ENCODE results near the gene TUBA3D. TPM values are rescaled to one million over a fixed set of nuclear protein-coding genes. Genes with fewer than 3 reads are reported as not detected.
"Not testable (repeated sequence)": the region's sequence is repeated elsewhere in the genome, so short reads cannot be mapped to it uniquely, and the experiment has no call there.

TUBA3D gene
- total and polyA plus RNA-seq, 9 of the 15 experiments (the other 6 are each of a cell fraction or from before 2014, with no cell fraction given), result not detected

DNA sequence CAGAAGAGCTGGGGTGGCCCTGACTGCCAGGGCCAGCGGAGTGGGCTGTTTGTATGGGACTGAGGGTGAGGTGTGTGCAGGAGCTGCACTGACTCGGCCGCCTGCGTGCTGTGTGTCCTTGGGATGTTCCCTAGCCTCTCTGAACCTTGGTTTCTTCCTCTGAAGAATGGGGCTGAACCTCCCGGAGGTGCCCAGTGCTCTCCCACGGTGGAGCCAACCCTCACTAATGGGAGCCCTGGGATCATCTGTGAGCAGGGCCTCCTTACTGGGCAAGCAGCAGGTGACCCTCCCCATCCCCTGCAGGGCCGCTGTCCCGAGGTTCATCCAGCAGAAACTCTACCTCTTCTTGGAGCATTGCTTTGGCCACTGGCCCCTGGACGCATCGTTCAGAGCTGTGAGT, 40.1 kb downstream of the TUBA3D start:
- DNase-seq (ENCODE audit: extremely low read depth in 1 of 4, low spot score in 3 of 4) (peak in 1 of 4 experiments; percentile 3), ATAC-seq (no peak; the same call in 2 of the 3 replicates), FAIRE-seq (no peak)
- H3K4me3 ChIP-seq, result no peak overlapping the region
- no peaks in the 10 kb centered on the region for H3K79me2 ChIP-seq (ENCODE audit: control insufficient read depth, insufficient read depth, low read length)
- WGBS (ENCODE audit: insufficient coverage, low coverage, missing lambda C conversion rate), result 85% methylated on average over 8 of the region's 10 CpGs
- H3K27ac ChIP-seq (ENCODE audit: extremely low read depth, low read depth, low read length), result no peak overlapping the region
- H3K9me1 ChIP-seq (ENCODE audit: control insufficient read depth, insufficient read depth, low read length), result no peaks in the 10 kb centered on the region
- ChIA-PET CTCF (ENCODE audit: low intra/inter-chr PET ratio) (no interaction called here), POLR2A (no interaction called here)
- H3K4me1 ChIP-seq (replicated peaks in 1 of 2; ENCODE audit: control insufficient read depth in 2 of 2, insufficient read depth in 2 of 2, low read length in 2 of 2), result peaks cover 0 to 16% of the 10 kb centered on the region in 2 experiments; a peak in 2 of 5 replicates
- peaks cover 52% of the 10 kb centered on the region; the same call in 1 of the 3 replicates for H3K36me3 ChIP-seq (ENCODE audit: control insufficient read depth, insufficient read depth, low read length)
- H2AFZ ChIP-seq (ENCODE audit: low read depth, low read length), result no peak overlapping the region
- no peak overlapping the region for H3K4me2 ChIP-seq (ENCODE audit: insufficient read depth, low read length)
- H3K9ac ChIP-seq (ENCODE audit: insufficient read depth in 1 of 2, low read depth in 2 of 2, low read length in 2 of 2), result no peak overlapping the region
- no peaks in the 10 kb centered on the region for H3K27me3 ChIP-seq (ENCODE audit: control insufficient read depth in 2 of 2, insufficient read depth in 2 of 2, low read length in 2 of 2)
- BruUV-seq (replicated peaks), result no TSS peak
- in situ Hi-C loops (cut with MboI), result loop anchor here (25.0 kb wide), 1 partner anchor 1179 kb away; the partner anchor contains the start of gene IMP4
- H4K20me1 ChIP-seq (replicated peaks; ENCODE audit: control insufficient read depth, insufficient read depth, low read length), result no peaks in the 10 kb centered on the region
- no peaks in the 10 kb centered on the region for H3K9me3 ChIP-seq (replicated peaks; ENCODE audit: control insufficient read depth, insufficient read depth, low read depth, low read length)
- intact Hi-C loops (cut with micrococcal nuclease), result no loop called here
- TF ChIP-seq ZFP36 (IDR thresholded peaks at IDR 0.05; ENCODE audit: low read depth, low read length, partially characterized antibody), result peak; percentile 48
- TF ChIP-seq CBFA2T2 (conservative IDR thresholded peaks at IDR 0.05), result no peak
- 0 out of 2 replicates have a peak, but pooled peaks have one; percentile 19 for TF ChIP-seq SMARCA5 (IDR thresholded peaks at IDR 0.05)
- 0 out of 2 replicates have a peak, but pooled peaks have one; percentile 11 for TF ChIP-seq BCOR (IDR thresholded peaks at IDR 0.05)

DNA sequence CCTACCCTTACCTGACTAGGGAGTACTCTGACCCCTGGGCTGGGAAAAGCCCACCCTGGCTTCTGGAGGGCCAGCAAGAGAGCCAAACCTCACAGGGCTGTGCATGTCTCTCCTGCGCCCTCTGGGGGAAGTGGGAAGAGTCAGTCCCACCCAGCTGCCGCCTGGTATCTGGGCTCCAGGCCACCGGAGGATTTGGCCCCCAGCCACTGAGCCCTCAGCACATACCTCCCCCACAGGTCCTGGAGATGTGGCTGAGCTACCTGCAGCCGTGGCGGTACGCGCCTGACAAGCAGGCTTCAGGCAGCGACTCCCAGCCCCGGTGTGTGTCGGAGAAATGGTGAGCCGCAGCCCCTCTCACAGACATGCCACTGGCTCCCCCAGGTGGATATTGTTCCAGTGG, 40.7 kb downstream of the TUBA3D start:
- H3K36me3 ChIP-seq (ENCODE audit: control insufficient read depth, insufficient read depth, low read length), result peaks cover 51% of the 10 kb centered on the region; the same call in 1 of the 3 replicates
- H3K27me3 ChIP-seq (ENCODE audit: control insufficient read depth in 2 of 2, insufficient read depth in 2 of 2, low read length in 2 of 2); H2AFZ ChIP-seq (ENCODE audit: low read depth, low read length); H3K27ac ChIP-seq (ENCODE audit: extremely low read depth, low read depth, low read length); H3K9ac ChIP-seq (ENCODE audit: insufficient read depth in 1 of 2, low read depth in 2 of 2, low read length in 2 of 2); intact Hi-C loops (cut with micrococcal nuclease); BruUV-seq (replicated peaks); H3K4me3 ChIP-seq; H3K4me2 ChIP-seq (ENCODE audit: insufficient read depth, low read length); H3K79me2 ChIP-seq (ENCODE audit: control insufficient read depth, insufficient read depth, low read length); H4K20me1 ChIP-seq (replicated peaks; ENCODE audit: control insufficient read depth, insufficient read depth, low read length); FAIRE-seq; POLR2A ChIA-PET; H3K9me3 ChIP-seq (replicated peaks; ENCODE audit: control insufficient read depth, insufficient read depth, low read depth, low read length); CTCF ChIA-PET (ENCODE audit: low intra/inter-chr PET ratio); H3K9me1 ChIP-seq (ENCODE audit: control insufficient read depth, insufficient read depth, low read length): not testable (repeated sequence)
- ATAC-seq (peak; percentile 70), DNase-seq (ENCODE audit: extremely low read depth in 1 of 4, low spot score in 3 of 4) (peak in 2 of 4 experiments; percentile 10 to 46)
- H3K4me1 ChIP-seq (replicated peaks in 1 of 2; ENCODE audit: control insufficient read depth in 2 of 2, insufficient read depth in 2 of 2, low read length in 2 of 2), result peaks cover 0 to 16% of the 10 kb centered on the region in 2 experiments; a peak in 2 of 5 replicates
- in situ Hi-C loops (cut with MboI), result loop anchor here (25.0 kb wide), 1 partner anchor 1179 kb away; the partner anchor contains the start of gene IMP4
- TF ChIP-seq, protein P1, sequence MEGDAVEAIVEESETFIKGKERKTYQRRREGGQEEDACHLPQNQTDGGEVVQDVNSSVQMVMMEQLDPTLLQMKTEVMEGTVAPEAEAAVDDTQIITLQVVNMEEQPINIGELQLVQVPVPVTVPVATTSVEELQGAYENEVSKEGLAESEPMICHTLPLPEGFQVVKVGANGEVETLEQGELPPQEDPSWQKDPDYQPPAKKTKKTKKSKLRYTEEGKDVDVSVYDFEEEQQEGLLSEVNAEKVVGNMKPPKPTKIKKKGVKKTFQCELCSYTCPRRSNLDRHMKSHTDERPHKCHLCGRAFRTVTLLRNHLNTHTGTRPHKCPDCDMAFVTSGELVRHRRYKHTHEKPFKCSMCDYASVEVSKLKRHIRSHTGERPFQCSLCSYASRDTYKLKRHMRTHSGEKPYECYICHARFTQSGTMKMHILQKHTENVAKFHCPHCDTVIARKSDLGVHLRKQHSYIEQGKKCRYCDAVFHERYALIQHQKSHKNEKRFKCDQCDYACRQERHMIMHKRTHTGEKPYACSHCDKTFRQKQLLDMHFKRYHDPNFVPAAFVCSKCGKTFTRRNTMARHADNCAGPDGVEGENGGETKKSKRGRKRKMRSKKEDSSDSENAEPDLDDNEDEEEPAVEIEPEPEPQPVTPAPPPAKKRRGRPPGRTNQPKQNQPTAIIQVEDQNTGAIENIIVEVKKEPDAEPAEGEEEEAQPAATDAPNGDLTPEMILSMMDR (IDR thresholded peaks at IDR 0.05 in 2 of 3, conservative IDR thresholded peaks at IDR 0.05 in 1 of 3; ENCODE audit: insufficient read depth in 2 of 3, low read depth in 1 of 3, low read length in 3 of 3), result peak; percentile 33 to 45 (median 42); a peak in 4 of 6 replicates
- TF ChIP-seq NFIC (IDR thresholded peaks at IDR 0.05), result peak; percentile 53
- peak; percentile 47 for TF ChIP-seq POLR2G (IDR thresholded peaks at IDR 0.05; ENCODE audit: low read depth, low read length)
- peak in 1 of 2 experiments; percentile 34; a peak in 2 of 4 replicates for TF ChIP-seq RAD21 (CRISPR knock-in tag; conservative IDR thresholded peaks at IDR 0.05 in 1 of 2, IDR thresholded peaks at IDR 0.05 in 1 of 2)
- WGBS (ENCODE audit: insufficient coverage, low coverage, missing lambda C conversion rate), result 90% methylated on average over 8 of the region's 11 CpGs

Data from K562 (cell line).